ENCODE data around the gene EMP2.

Gene EMP2

DNA sequence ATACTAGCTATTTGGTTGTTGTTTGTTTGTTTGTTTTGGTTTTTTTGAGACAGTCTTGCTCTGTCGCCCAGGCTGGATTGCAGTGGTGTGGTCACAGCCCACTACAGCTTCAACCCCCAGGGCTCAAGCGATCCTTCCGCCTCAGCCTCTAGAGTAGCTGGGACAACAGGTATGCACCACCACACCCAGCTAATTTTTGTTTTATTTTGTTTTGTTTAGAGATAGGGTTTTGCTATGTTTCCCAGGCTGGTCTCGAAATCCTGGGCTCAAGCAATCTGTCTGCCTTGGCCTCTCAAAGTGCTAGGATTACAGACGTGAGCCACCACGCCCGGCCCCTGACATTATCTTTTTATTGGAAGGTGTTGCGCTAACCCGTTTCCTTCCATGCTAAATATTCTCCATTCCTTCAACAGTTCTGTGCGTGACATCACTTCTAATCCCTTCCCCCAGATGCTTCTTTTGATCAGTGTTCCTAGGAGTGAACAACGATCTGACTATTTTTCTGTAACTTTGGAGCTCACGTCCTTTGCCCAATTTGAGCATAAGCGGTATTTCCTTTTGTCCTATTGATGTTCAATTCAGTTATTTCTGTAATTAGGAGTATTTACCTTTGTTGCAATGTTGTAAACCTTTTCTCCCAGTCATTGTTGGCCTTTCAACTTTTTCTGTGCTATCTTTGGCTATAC, 30.2 kb upstream of the EMP2 start:
- no peak for DNase-seq (ENCODE audit: low read depth)

DNA sequence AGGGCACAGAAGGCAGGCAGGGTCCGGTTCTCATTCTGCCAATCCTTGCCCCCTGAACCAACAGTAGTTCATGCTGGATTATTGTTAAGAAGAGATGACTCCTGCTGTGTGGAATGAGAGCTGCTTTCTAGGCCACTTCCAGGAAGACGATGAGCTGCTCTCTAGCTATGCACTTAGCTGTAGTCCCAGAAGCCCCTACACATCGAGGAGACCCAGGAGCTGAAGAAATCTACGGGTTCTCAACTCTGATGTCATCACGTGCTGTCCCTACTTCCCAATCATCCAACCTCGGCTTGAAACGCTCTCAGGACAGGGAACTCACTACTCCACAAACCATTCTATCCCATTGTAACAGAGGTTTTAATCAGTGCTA, 29.0 kb upstream of the EMP2 start:
- DNase-seq (ENCODE audit: low read depth), result no peak

DNA sequence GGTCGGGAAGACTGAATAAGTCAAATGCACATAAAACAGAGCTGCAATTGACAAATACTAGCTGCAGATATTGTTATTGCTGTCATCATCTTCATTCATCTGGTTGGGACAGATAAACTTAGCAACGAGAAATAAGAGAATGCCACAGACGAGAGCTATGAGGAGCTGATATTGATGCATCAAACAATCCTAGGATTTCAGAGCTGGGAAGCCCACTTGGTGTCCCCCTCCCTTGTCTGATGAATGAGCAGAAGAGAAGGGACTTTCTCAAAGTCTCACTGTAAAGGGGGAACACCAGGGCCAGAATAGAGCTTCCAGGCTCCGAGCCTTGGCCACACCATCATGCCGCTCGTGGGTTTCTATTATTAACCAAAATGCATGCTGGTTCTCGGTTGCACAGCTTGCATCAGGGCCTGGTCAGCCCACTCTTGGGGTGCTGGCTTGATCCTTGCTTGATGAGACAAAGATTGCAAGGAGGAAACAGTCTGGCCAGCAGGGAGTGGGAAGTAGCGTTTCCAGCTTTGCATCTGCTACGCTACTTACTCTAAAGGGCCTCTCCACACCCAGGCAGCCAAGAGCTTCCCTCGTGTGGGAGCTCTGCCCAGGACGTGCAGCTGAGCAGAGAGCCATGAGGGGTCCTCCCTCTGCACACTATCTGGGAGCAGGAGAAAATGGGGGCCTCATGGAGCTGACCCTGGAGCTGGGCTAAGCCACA, 28.4 kb upstream of the EMP2 start:
- no peak for DNase-seq (ENCODE audit: low read depth)

DNA sequence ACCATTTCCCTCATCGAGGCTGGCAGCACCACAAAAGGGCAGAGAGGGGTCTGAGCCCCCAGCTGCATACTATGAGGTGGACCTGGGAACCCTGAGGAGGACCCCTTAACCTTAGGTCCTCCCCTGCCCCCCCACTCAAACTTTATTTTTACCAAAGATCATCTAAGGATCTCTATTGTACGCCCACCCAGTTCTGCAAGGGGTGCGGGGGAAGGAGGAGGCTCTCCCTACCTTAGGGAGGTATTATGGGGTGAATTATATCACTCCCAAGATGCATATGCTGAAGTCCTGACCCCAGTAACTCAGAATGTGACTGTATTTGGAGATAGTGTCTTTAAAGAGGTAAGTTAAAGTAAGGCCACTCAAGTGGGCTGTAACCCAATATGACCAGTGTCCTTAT, 26.8 kb upstream of the EMP2 start:
- DNase-seq (ENCODE audit: low read depth), result no peak

DNA sequence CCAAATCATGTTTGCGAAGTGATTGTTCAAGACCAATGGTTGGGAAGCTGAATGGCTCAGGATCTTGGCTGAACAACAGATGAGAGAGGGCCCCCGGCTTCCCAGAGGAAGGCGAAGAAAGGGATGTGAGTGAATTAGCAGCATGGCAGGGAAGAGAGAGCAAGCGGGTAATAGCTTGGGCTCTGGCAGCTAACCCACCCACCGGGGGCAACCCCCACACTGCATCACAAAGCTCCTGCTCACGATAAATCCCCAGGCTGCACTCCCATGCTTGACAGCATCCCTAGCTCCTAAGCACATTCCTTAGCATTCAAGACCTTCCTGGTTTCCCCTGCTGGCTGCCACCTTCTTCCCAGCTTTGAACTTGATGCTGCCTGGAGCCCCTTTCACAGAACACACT, 26.2 kb upstream of the EMP2 start:
- DNase-seq (ENCODE audit: low read depth), result no peak

DNA sequence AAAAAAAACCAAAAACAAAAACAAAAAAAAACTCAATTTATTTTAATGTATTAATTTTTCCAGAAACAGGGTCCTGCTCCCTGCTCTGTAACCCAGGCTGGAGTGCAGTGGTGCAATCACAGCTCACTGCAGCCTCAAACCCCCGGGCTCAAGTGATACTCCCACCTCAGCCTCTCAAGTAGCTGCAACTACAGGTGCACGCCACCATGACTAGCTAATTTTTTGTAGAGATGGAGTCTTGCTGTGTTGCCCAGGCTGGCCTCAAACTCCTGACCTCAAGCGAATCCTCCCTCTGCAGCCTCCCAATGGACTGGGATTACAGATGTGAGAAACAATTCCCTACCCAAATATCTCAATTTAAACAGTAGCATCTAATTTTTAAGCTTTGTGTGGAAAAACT, 25.2 kb upstream of the EMP2 start:
- DNase-seq (ENCODE audit: low read depth), result no peak

DNA sequence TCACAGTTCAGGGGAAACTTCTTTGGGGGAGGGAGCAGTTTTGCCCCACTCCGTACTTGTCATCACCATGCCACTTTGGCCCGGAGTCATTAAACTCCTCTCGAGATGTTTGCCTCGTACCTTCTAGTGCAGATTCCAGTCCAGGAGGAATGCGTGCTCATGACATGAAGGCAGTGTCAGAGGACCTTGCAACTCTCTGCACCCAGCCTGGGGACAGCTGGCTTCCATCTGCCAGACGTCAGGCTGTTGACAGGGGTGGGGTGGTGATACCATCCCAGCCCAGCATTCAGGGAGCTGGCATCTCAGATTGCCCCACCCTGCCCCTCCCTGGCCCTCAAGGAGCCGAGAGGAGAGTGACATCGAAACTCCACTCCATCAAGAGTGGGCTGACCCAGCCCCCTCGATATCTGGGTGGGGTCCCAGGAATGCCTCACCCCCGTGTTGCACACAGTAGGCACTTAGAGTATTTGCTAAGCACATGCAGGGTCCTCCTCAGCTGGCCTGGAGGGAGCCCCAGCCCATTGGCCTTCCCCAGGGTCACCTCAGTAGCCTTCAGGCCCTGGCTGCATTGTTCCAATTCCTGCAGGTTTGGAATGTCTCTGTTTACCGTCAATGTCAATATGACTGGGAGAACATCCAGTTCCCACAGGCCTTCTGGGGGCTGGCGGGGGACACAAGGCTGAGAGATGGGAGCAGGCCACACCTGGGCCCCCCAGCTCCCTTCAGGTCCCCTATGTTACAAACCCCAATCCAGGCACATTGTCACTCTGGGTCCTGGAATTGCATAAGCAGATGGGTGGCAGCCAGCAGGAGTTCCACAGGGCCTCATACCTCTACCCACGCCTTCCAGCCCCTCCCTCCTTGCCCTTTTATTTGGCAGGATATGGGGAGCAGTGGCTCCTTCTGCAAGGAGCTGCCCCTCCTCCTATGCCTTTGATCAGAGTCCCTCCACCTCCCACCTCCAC, 21.3 kb upstream of the EMP2 start:
- DNase-seq (ENCODE audit: low read depth), result no peak

DNA sequence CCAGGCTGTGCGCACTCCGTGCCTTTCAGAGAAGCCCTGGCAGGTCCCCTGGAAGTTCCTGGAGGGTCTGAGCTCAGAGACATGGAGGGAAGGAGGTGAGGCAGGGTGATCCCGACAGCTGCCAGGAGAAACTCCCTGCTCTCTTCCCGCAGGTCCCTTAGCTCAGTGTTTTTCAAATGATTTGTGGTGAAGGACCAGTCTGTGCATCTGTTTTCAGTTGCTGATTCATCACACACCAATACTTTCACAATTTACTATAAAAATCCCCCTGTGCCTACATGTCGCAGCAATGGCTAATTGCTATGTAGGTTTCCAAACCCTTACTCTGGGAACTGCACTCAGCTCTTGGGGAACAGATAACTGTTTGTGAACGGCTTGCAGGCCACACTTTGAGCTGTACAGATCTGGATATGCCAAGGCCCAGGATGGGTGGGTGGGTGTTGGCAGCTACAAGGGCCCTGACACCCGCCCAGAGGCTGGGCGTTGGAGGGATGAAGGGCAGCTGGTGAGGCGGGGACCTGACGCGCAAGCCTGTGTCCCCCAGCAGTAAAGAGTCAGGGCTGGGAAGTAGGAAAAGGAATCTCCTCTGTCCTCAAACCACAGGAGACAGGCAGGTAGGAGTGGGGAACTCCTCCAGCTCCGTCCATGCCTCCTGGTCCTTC, 20.5 kb upstream of the EMP2 start:
- DNase-seq (ENCODE audit: low read depth), result no peak

DNA sequence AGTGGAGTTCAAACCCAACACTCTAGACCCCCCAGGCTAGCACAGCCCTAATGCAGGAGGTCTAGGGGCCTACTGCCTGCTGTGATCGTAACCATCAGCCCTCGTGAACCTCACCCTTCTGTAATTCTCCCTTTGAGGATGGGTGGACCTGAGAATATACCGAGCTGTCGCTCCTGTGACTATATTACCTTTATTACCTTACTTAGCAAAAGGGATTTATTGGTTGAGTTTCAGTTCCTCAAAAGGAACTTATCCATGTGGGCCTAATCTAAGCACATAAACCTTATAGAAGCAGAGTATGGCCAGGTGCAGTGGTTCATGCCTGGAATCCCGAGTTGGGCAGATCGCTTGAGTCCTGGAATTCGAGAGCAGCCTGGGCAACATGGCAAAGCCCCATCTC, 19.2 kb upstream of the EMP2 start:
- DNase-seq (ENCODE audit: low read depth), result no peak

DNA sequence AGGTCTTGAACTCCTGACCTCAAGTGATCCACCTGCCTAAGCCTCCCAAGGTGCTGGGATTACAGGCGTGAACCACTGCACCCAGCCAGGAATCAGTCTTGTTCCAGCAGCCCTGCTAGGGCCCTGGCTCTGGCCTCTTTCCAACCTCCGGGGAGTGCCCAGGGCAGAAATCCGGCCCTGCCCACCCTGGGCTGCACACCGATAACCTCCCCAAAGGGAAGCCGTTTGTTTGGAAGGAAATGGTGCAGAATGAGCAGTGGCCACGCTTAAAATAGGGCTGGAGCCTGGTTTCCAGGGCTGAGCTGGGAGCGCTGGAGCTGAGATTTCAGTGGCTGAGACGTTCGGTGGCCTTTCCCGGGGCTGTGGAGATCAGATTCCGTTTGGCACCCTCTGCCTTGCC, 17.8 kb upstream of the EMP2 start:
- DNase-seq (ENCODE audit: low read depth), result no peak

DNA sequence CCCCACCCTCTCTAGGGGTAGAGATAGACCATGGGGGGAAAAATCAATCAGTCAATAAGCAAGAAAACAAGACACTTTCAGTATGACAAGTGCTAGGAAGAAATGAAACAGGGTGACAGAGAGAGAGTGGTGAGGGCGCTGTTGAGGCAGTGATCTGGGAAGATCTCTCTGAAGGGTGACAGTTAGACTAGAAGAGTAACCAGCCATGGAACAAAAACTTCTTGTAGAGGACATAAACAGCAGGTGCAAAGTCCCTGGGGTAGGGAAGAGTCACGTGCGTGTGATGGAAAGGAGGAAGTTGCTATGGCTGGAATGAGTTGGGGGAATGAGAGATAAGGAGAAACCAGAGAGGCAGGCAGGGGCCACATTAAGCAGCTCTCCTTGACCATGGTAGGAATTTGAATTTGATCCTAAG, 16.8 kb upstream of the EMP2 start:
- no peak for DNase-seq (ENCODE audit: low read depth)

DNA sequence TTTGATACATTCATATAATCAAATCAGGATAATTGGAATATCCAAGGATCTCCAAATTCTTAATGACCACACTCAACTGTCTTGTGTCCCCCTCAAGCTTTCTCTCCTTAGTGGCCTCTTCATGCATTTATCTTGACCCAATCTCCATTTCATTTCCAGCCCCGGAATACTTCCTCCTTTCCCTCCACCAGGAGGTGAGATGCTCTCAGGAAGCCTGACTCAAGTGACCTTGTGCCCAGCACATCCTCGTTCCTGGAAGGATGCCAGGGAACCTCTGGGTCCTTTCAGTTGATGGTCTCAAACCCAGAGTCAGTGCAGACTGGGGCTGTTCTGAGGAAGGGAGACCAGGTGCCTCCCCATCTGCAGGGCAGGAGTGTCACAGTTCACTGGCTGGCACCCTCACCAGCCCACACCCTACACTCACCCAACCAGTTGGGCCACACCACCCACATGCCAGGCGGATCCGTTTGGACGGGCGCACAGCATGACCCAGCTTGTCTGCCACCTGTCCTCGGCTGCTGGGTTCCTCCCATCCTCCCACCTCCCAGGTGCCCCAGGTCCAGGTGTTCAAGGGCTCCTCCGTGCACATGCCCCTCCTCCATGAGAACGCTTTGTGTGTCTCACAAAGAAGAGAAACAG, 14.0 kb upstream of the EMP2 start:
- no peak for DNase-seq (ENCODE audit: low read depth)

DNA sequence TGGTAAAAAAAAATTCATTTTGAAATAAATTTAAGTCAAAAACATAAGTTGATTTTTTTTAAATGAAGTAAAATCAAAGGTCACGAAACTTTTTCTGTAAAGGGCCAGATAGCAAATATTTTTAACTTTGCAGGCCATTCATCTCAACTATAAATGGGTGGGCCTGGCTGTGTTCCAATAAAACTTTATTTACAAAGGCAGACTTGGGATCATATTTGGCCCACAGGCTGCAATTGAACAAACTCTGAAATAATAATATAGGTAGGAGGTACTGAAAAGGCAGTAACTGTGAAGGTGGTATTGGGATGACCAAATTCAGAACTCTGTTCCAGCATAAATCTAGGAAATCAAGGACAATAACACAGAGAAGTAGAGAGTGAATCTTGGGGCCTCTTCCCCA, 12.2 kb upstream of the EMP2 start:
- no peak for DNase-seq (ENCODE audit: low read depth)

DNA sequence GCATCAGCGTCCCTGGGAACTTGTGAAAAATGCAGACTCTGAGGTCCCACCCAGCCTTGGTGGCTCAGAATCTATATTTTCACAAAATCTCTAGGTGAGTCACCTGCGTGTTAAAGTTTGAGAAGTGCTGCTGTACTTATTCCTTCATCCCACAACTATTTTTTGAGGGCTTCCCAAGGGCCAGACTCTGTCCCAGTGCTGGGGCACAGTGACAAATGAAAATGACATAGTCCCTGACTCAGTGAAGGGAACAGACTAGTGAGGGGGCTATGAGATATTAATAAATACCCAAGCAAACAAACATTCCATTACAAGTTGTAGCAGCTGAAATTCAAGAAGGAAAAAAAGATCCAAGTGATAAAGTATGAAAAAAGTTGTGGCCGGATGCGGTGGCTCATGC, 9.9 kb upstream of the EMP2 start:
- no peak for DNase-seq (ENCODE audit: low read depth)

DNA sequence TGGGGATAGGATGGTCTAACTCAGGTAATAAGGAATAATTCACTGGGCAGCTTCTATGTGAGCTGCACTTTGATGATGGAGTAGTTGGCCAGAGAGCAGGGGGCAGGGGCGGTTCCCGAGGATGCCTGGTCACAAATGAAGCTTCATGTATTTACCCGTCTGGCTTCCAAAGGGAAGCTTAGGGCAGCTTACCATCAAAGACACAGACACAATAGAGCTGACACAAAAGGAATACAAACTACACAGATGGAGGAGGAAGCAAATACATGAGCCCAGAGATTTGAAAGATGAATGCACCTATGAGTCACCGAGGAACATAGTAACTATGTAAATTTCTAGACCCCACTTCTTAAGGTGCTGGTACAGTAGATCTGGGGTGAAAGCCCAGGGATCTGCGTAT, 8.7 kb upstream of the EMP2 start:
- DNase-seq (ENCODE audit: low read depth), result no peak

DNA sequence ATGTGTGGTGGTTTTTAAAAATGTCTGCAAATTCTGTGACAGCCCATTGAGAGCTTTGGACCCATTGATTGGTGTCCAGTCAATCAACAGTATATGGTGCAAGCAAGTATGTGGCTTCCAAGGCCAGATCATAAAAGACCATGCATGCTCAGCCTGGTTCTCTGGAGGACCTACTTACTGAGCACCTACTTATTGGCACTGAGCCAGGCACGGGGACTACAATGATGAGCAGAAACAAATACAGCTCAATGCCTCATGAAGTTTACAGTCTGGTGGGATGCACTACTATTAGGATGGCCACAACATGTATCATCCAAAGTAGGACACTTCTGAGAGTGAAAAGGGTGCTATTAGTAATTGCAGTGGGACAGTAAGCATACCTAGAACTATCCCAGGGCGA, 7.2 kb upstream of the EMP2 start:
- DNase-seq (ENCODE audit: low read depth), result no peak

DNA sequence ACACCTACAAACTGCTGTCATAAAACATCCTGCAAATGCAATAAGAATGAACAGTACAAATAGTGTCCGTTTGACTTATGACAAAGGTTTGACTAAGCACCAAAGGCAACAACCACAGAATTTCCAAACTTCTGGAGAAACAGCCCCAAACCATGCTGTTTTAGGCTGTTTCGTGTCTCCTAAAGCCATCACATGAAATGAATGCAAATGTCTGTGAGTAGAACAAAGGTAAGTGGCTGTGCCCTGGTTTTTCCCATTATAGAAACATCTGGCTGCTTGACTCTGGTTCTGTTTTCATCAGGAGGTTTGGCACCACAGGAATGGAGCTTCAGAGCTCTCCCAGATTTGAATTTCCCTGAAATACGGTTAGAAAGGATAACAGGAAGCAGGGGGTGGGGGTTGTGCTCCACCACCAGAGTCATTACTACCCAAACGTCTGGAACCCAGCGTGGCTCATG, 4.6 kb upstream of the EMP2 start:
- no peak for DNase-seq (ENCODE audit: low read depth)

DNA sequence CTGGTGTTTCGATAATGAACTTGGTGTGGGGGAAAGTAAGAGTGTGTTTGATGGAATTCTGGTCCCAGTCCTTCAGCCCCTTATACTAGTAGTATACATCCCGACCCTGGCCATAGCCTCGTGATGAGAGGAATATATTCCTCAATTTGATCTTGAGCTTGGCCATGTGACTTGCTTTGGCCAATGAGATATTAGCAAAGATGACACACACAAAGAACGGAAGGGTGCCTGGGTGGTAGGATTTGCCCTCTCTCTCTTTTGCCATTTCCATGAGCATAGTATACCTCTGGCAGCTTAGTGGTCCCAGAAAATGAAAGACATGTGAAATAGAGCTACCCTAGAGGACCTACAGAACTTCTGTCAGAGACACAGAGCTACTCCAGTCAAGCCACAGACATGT, 2.9 kb upstream of the EMP2 start:
- DNase-seq (ENCODE audit: low read depth), result no peak

DNA sequence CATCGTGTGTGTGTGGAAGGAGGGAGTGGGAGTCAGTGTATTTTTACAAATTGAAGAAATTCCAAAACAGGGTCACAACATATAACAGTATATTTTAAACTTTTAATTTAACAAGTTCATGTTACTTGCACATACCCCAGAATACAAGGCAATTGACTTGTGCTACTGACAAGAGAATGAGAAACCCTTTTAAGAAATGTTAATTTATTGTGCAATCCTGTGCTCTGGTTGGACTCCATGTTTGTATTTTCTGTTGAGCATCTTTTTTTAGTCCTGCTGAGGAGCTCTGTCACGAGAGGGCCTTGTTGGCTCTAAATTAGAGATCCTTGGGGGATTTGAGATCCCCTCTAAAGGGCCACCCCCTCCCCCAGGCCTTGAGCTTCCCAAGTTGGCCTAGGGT, 1.1 kb upstream of the EMP2 start:
- no peak for DNase-seq (ENCODE audit: low read depth)

DNA sequence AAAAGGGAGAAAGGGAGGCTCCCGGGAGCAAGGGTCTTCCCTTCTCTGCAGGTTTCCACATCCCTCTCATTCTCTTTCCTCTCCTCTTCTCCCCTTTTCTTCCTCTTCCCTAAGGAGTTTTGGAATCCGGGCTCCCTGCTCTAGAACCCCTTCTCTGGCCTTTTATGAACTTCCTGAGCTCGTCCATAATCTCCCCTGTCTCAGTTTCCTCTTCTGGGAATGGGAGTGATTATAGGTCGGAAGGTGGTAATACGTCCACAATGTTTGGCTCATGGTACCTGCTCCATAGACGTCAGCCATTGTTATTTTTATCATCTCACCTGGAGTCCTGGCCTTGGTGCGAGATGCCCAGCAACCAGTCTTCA, 467 bp upstream of the EMP2 start:
- DNase-seq (ENCODE audit: low read depth), result no peak

DNA sequence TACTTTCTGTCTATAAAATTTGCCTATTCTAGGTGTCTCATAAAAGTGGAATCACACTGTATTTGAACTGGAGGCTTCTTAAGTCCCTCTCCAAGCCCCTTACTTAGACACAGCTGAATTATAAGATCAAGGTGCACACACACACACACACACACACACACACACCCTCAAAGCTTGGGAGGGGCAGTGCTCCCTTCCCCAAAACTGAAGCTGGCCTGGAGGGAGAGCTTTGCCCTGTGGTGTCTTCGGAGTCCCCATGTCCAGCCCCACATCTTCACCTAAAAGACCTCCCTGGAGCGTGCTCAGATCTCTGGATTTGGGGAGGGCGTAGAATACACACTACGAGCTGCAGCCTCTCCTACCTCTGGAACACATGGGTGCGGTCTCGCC, 828 bp downstream of the EMP2 start:
- DNase-seq (ENCODE audit: low read depth), result no peak

Measured in HS-27A (cell line).